ENCODE data around the gene RHOT2. TPM values are rescaled to one million over a fixed set of nuclear protein-coding genes. Genes with fewer than 3 reads are reported as not detected.
"Not testable (repeated sequence)": the region's sequence is repeated elsewhere in the genome, so short reads cannot be mapped to it uniquely, and the experiment has no call there.

RHOT2 gene
- total RNA-seq, 4 donors from 2014 or later, result 38.8 to 86.9 (median 61.5) TPM

- ATAC-seq (ENCODE audit: low FRiP score), result no peak
- TF ChIP-seq CTCF (IDR thresholded peaks at IDR 0.05), result no peak
- no peak for DNase-seq (ENCODE audit: low spot score)
These were observed 42.7 kb downstream of the RHOT2 start for GRCh38 chr16:710500-711075.

DNA sequence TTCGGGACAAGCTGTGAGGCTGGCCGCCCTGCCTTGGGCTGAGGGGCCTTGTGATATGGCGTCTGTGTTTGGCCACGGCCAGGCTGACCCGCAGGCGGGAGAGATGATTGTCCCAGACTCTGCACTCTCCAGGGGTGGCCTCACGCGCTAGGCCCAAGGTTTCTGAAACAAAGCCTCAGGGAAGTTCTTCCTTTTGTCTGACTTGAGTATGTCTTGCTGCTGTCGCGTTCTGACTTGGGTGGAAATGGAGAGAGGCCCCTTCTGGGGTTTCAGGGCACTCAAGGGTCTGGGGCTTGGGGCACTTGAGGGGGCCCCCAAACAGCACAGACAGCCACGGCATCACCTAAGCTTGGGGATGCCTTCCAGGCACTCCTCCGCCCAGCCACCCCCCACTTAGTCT lies 43.2 kb downstream of the RHOT2 start:
- ATAC-seq (ENCODE audit: low FRiP score) (no peak), DNase-seq (ENCODE audit: low spot score) (no peak)
- no peak for TF ChIP-seq CTCF (IDR thresholded peaks at IDR 0.05)

DNA sequence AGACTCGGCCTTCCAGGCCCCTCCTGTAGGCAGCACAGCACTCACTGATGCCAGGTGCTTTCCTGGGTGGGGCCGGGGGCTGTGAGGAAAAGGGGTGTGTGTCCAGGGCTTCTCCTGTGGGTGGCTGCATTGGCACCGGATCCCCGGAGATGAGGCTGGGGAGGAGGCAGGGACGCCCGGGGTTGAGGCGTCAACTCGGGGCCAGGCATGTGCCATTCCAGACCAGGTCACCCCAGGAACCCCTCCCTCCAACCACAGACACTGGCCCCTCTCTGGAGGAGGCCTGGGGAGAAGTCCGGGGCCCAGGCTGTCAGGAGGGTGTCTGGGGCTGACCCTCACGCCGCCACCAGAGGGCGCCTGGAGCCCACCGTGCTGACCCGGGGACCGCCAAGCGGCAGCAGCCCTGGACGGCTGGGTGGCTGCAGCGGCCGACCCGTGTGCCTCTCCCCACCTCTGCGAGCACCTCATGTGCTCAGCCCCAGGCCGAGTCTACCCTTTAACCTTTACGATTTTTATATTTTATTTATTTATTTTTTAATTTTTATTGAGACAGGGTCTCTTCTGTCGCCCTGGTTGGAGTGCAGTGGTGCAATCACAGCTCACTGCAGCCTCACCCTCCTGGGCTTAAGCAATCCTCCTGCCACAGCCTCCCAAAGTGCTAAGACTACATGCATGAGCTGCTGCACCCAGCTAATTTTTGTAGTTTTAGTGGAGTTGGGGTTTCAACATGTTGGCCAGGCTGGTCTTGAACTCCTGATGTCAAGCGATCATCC lies 43.8 kb downstream of the RHOT2 start:
- ATAC-seq (ENCODE audit: low FRiP score) (peak; percentile 23), DNase-seq (ENCODE audit: low spot score) (no peak)
- peak in 1 of 3 donors; percentile 84 for TF ChIP-seq CTCF (IDR thresholded peaks at IDR 0.05)

DNA sequence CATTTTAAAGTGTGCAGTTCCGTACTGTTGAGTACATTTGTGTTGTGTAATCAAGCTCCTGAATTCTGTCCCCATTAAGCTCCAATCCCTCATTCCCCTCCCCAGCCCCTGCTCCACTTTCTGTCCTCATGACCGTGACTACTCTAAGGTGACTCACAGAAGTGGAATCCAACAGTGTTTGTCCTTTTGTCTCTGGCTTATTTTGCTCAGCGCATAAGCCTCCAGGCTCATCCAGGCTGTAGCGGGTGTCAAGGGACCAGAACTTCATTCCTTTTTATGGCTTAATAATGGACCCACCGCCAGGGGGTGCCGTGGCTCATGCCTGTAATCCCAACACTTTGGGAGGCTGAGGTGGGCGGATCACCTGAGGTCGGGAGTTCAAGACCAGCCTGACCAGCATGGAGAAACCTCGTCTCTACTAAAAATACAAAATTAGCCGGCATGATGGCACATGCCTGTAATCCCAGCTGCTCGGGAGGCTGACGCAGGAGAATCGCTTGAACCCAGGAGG lies 44.9 kb downstream of the RHOT2 start:
- TF ChIP-seq CTCF (IDR thresholded peaks at IDR 0.05), result peak in 1 of 3 donors; percentile 28
- not testable (repeated sequence) for ATAC-seq (ENCODE audit: low FRiP score); DNase-seq (ENCODE audit: low spot score)

GRCh38 chr16:714079-714478 lies 46.1 kb downstream of the RHOT2 start:
- TF ChIP-seq CTCF (IDR thresholded peaks at IDR 0.05), result no peak
- ATAC-seq (ENCODE audit: low FRiP score) (no peak), DNase-seq (ENCODE audit: low spot score) (no peak)

DNA sequence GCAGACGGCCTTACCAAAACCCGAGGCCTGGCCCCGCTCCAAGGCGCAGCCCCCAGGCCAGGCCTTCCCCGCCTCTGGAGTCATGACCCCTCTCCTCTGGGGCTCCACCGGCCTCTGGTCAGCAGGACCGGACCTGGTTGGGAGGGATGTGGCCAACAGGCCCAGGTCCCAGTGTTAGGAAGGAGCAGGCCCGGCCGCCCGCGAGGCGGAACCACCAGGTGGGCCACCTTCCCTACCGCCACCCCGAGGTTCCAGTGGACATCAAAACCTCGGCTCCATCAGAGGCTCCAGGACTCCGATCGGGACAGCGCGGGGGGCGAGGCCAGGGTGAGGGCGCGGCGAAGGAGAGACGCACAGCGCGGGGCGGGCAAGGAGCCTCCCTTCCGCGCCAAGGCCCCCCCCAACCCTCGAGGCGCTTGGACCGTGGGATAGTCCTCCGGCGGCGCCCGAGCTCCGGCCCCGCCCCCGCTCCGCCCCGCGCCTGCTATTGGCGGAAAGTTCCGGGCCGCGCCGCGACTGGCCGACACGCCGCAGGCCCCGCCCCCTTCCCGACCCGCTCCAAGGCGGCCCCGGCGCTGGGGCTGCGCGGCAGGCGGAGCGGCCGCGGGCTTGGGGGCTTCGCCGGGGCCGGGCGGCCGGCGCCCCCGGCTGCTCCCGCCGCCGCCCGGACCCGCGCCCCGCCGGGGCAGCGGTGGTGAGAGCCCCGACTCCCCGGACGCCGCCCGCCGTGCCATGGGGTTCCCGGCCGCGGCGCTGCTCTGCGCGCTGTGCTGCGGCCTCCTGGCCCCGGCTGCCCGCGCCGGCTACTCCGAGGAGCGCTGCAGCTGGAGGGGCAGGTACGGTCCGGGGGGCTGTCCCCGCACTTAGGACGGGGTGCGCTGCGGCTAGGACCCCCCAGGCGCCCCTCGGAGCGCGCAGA lies 46.9 kb downstream of the RHOT2 start, which contains the start of gene METRN:
METRN (plus strand) TSS at position 561 of the 919 bp plus-strand sequence; CDS start at position 733, 172 bp downstream.
- peak; percentile 87 for ATAC-seq (ENCODE audit: low FRiP score)
- TF ChIP-seq CTCF (IDR thresholded peaks at IDR 0.05), result no peak
- peak; percentile 83 for DNase-seq (ENCODE audit: low spot score)
